Hepatocyte (in vitro differentiated cells): ENCODE measurements around the gene MYO18B.

ENCODE experiments used
- EZH2 ChIP-seq: fragments of 200-600 bp; sonication (generic); IDR thresholded peaks from 2 replicates; pipeline ENCODE4 v1.6.1; 2016; ENCODE audit warnings: antibody characterized with exemption, mild to moderate bottlenecking, borderline replicate concordance
- EZH2phosphoT487 ChIP-seq: fragments of 200-600 bp; sonication (generic); IDR thresholded peaks from one replicate; pipeline ENCODE4 v1.6.1; 2018; ENCODE audit warnings: antibody characterized with exemption, mild to moderate bottlenecking, low read depth, moderate library complexity; ENCODE audit not compliant: unreplicated experiment, severe bottlenecking
- TF ChIP-seq, protein P1 (sequence below): fragments of 200-600 bp; sonication (generic); IDR thresholded peaks from 2 replicates; pipeline ENCODE4 v1.5.1; 2016; ENCODE audit warnings: antibody characterized with exemption, mild to moderate bottlenecking; ENCODE audit not compliant: poor library complexity

DNA sequence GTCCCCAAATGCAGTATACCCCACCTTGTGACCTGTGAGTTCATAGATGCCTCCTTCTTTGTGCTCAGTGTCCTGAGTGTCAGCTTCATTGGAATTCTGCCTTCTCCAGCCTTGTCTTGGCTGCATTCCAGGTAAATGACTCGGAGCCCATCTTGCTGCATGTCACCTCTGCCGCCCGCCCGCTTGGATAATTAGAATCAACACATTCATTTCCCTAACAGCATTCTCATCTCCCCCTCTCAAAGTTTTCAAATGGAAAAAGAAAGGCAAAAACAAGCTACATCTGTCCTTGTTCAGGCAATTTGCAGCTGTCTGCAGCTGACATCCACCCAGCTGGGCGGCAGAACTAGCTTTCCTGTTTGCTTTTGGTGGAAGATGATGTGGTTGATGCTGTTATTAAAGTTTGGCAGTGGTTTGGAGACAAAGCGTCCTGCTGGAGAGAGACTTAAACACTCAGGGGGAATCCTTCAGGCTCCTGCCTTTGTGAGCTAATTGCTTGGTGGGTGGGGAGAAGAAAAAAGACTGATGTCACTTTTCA lies 228.5 kb downstream of the MYO18B start:
- TF ChIP-seq EZH2: no peak
- TF ChIP-seq, protein P1, sequence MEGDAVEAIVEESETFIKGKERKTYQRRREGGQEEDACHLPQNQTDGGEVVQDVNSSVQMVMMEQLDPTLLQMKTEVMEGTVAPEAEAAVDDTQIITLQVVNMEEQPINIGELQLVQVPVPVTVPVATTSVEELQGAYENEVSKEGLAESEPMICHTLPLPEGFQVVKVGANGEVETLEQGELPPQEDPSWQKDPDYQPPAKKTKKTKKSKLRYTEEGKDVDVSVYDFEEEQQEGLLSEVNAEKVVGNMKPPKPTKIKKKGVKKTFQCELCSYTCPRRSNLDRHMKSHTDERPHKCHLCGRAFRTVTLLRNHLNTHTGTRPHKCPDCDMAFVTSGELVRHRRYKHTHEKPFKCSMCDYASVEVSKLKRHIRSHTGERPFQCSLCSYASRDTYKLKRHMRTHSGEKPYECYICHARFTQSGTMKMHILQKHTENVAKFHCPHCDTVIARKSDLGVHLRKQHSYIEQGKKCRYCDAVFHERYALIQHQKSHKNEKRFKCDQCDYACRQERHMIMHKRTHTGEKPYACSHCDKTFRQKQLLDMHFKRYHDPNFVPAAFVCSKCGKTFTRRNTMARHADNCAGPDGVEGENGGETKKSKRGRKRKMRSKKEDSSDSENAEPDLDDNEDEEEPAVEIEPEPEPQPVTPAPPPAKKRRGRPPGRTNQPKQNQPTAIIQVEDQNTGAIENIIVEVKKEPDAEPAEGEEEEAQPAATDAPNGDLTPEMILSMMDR: no peak
- no peak for TF ChIP-seq EZH2phosphoT487
